Ectodermal cell (in vitro differentiated cells): ENCODE data around the gene PGM1.

ENCODE experiments used
- H3K27ac ChIP-seq: 2 replicates; pipeline ENCODE4 v1.7.0; 2013; ENCODE audit warnings: mild to moderate bottlenecking, low read depth, low read length; ENCODE audit not compliant: insufficient read depth, poor library complexity, severe bottlenecking
- H3K27me3 ChIP-seq: 2 replicates; pipeline ENCODE4 v1.7.0; 2013; ENCODE audit warnings: mild to moderate bottlenecking, low read length; ENCODE audit not compliant: insufficient read depth, control insufficient read depth, poor library complexity, severe bottlenecking
- H3K36me3 ChIP-seq: one replicate; pipeline ENCODE4 v1.7.0; 2013; ENCODE audit warnings: low read length; ENCODE audit not compliant: control insufficient read depth, insufficient read depth
- H3K4me1 ChIP-seq: one replicate; pipeline ENCODE4 v1.7.0; 2013; ENCODE audit warnings: low read length; ENCODE audit not compliant: control insufficient read depth, insufficient read depth
- H3K4me3 ChIP-seq: 2 replicates; pipeline ENCODE4 v1.7.0; 2013; ENCODE audit warnings: low read depth, low read length, control low read depth; ENCODE audit not compliant: insufficient read depth
- H3K9me3 ChIP-seq: 2 replicates; pipeline ENCODE4 v1.7.0; 2013; ENCODE audit warnings: mild to moderate bottlenecking, low read length, moderate library complexity; ENCODE audit not compliant: control insufficient read depth
- WGBS, 2 experiments: methylation state at CpG; one replicate each; pipeline ENCODE4 v1.1.7; 2013; ENCODE audit warnings: missing lambda C conversion rate in 2 of 2; 5-methylcytosine and 5-hydroxymethylcytosine counted together

PGM1 gene

DNA sequence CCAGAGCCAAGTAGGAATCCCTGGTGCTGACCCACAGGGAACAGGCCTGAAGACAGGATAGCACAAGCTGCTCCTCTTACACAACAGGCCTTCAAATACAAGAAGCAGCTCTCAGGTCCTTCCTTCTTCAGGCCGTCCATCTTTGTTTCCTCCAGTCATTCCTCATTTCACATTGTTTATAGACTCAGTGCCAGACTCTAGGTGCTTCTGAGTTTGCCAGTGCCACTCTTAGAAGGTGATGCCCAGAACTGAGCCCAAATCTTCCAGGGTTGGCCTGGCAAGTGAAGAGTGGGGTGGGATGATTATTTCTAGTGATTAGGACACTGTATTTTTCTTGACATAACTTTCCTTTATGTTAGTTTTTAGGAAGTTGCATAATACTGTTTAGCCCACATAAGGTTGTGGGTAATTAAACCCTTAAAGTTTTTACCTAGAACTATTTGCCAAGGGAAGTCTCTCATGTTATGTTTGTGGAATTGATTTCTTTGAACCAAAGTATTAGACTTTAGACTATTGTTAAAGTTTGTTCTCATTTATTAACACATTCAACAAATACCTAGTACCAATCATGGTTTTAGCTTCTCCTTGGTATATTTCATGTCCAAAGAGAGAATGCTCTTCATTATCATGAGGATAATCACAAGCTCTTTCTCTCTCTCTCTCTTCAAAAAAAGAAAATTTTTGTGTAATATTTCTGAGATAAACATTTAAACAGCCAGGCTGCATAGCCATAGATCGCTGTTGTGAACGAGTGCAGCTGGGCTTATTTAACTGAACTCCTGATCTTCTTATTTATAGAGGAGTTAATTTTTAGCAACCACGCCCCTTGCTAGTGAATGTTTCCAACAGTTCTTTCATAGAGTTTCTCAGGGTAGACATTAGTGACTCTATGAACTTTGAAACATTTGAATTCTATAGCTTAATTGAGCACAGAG, 47.7 kb downstream of the PGM1 start:
- Histone ChIP-seq H3K27ac (no peak overlapping the region), H3K9me3 (no peaks in the 10 kb centered on the region), H3K4me3 (no peak overlapping the region), H3K4me1 (no peaks in the 10 kb centered on the region), H3K27me3 (no peaks in the 10 kb centered on the region), H3K36me3 (no peaks in the 10 kb centered on the region)
- WGBS, 2 experiments, result 97% methylated on average over 4 of the region's 4 CpGs

GRCh38 chr1:63641615-63642014, 48.4 kb downstream of the PGM1 start:
- H3K27ac ChIP-seq, result no peak overlapping the region
- no peaks in the 10 kb centered on the region for H3K9me3 ChIP-seq
- H3K27me3 ChIP-seq, result no peaks in the 10 kb centered on the region
- WGBS, 2 experiments, result 97% methylated on average over 4 of the region's 4 CpGs
- no peaks in the 10 kb centered on the region for H3K36me3 ChIP-seq
- no peak overlapping the region for H3K4me3 ChIP-seq
- H3K4me1 ChIP-seq, result no peaks in the 10 kb centered on the region

- no peaks in the 10 kb centered on the region for H3K27me3 ChIP-seq
- no peak overlapping the region for H3K4me3 ChIP-seq
- H3K27ac ChIP-seq, result no peak overlapping the region
- H3K36me3 ChIP-seq, result no peaks in the 10 kb centered on the region
- no peaks in the 10 kb centered on the region for H3K4me1 ChIP-seq
- no peaks in the 10 kb centered on the region for H3K9me3 ChIP-seq
- 94 to 95% methylated on average over 2 of the region's 2 CpGs for WGBS, 2 experiments
Measured at GRCh38 chr1:63642901-63643300, 49.7 kb downstream of the PGM1 start.

DNA sequence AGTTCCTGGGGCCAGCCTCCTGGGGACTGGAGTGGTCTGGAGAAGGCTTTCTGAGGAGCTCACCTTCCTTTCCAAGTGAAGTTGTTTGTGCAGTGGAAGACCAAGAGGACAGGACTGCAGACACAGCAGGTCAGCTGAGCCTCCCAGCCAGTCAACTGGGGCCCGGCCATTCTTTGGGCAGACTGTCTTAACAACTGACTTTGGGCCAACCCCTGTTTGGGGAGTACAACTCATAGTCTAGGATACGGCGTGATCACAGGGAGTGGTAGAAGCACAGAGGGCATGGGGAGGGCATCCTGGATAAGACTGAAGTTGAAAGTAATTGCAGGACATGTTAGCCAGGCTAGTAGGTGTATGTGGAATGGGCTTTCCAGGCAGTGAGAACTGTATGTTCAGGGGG, 50.3 kb downstream of the PGM1 start:
- Histone ChIP-seq H3K27ac (no peak overlapping the region), H3K9me3 (no peaks in the 10 kb centered on the region), H3K27me3 (no peaks in the 10 kb centered on the region), H3K36me3 (no peaks in the 10 kb centered on the region), H3K4me3 (no peak overlapping the region), H3K4me1 (no peaks in the 10 kb centered on the region)
- 94 to 95% methylated on average over 3 of the region's 3 CpGs for WGBS, 2 experiments

- WGBS, 2 experiments, result 89 to 91% methylated on average over 3 of the region's 3 CpGs
- H3K36me3 ChIP-seq, result no peaks in the 10 kb centered on the region
Measured at GRCh38 chr1:63643926-63644325, 50.7 kb downstream of the PGM1 start.

GRCh38 chr1:63645317-63645716, 52.1 kb downstream of the PGM1 start:
- Histone ChIP-seq H3K4me1 (no peaks in the 10 kb centered on the region), H3K36me3 (no peaks in the 10 kb centered on the region), H3K27me3 (no peaks in the 10 kb centered on the region), H3K4me3 (no peak overlapping the region), H3K9me3 (no peaks in the 10 kb centered on the region), H3K27ac (no peak overlapping the region)
- WGBS, 2 experiments, result 100% methylated on average over 2 of the region's 2 CpGs

More at GRCh38 chr1:63643926-63644325, 50.7 kb downstream of the PGM1 start:
- Histone ChIP-seq H3K9me3 (no peaks in the 10 kb centered on the region), H3K27me3 (no peaks in the 10 kb centered on the region), H3K4me3 (no peak overlapping the region), H3K27ac (no peak overlapping the region), H3K4me1 (no peaks in the 10 kb centered on the region)

DNA sequence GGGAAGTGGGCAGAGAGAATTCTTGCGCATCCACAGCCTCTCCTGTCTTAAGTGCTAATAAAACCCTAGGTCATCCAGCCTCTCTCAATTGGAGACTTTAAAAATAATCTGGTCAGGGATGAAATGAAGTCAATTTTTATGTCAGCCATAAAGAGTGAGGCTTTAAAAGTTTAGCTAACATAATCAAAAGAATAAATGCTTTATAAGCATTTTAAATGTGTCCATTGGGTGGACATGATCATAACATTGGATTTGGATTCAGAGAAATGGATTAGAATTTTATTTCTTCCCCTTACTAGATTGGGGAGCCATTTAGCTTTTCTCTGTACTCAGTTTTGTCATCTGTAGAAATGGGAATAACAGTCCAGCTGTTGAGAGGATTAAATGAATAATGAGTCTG, 55.5 kb downstream of the PGM1 start:
- no peaks in the 10 kb centered on the region for H3K9me3 ChIP-seq
- H3K27ac ChIP-seq, result no peak overlapping the region
- no peak overlapping the region for H3K4me3 ChIP-seq
- H3K4me1 ChIP-seq, result no peaks in the 10 kb centered on the region
- WGBS, 2 experiments, result 100% methylated on average over 1 of the region's 1 CpG
- H3K36me3 ChIP-seq, result no peaks in the 10 kb centered on the region
- H3K27me3 ChIP-seq, result no peaks in the 10 kb centered on the region

- Histone ChIP-seq H3K27me3 (no peaks in the 10 kb centered on the region), H3K36me3 (no peaks in the 10 kb centered on the region), H3K27ac (no peak overlapping the region), H3K4me3 (no peak overlapping the region), H3K9me3 (no peaks in the 10 kb centered on the region), H3K4me1 (no peaks in the 10 kb centered on the region)
- 95 to 98% methylated on average over 6 of the region's 6 CpGs for WGBS, 2 experiments
Measured at GRCh38 chr1:63651161-63651701, 58.0 kb downstream of the PGM1 start.

DNA sequence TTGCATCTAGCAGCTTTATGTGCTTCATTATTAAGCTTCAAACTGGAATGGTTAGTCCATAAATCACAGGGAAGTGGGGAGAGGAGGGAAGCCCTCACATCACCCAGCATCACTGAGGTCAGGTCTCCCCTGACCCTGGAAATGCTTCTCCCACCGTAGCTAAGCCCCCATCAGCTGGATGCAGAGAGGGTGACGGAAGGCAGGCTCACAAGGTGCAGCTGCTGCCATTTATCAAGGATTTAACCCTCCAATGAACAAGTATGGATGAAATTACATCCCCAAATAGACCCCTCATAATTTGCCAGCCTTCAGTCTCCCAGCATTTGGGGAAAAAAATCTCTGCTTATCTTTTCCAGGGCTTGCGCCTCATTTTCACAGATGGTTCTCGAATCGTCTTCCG, 60.8 kb downstream of the PGM1 start:
- Histone ChIP-seq H3K27ac (no peak overlapping the region), H3K36me3 (no peaks in the 10 kb centered on the region), H3K9me3 (no peaks in the 10 kb centered on the region), H3K27me3 (no peaks in the 10 kb centered on the region), H3K4me1 (no peaks in the 10 kb centered on the region), H3K4me3 (no peak overlapping the region)
- WGBS, 2 experiments, result 94 to 96% methylated on average over 6 of the region's 6 CpGs

GRCh38 chr1:63659448-63659847, 66.2 kb downstream of the PGM1 start:
- WGBS, 2 experiments, result 95% methylated on average over 7 of the region's 7 CpGs
- Histone ChIP-seq H3K4me3 (no peak overlapping the region), H3K27me3 (no peaks in the 10 kb centered on the region), H3K4me1 (peaks cover 8% of the 10 kb centered on the region), H3K27ac (no peak overlapping the region), H3K9me3 (no peaks in the 10 kb centered on the region), H3K36me3 (no peaks in the 10 kb centered on the region)
